OCI-LY3 (cell line): ENCODE data around the gene WNT7A.

Source experiments
- CTCF ChIP-seq: fragments of 200-600, 300-600 bp; sonication (generic); IDR thresholded peaks from 2 replicates; pipeline ENCODE4 v1.5.1; 2014; ENCODE audit warnings: antibody characterized with exemption, low read length, low read depth
- EZH2phosphoT487 ChIP-seq: fragments of 200-600 bp; shearing (Covaris generic); IDR thresholded peaks from 2 replicates; pipeline ENCODE4 v1.6.1; 2018; ENCODE audit warnings: antibody characterized with exemption, mixed run types, low read depth

- no peak for TF ChIP-seq CTCF
- TF ChIP-seq EZH2phosphoT487, result no peak
Measured at GRCh38 chr3:13856006-13856405, 23.9 kb downstream of the WNT7A start.
